Ovary (tissue), 9 donors: ENCODE data around the gene GPHN. TPM values are rescaled to one million over a fixed set of nuclear protein-coding genes. Genes with fewer than 3 reads are reported as not detected.
"Not testable (repeated sequence)": the region's sequence is repeated elsewhere in the genome, so short reads cannot be mapped to it uniquely, and the experiment has no call there.

Experiments
- DNase-seq, 5 donors: peaks; one replicate each; pipeline ENCODE4 v3.0.0-alpha.2; 2019 to 2020
- H3K27ac ChIP-seq, 2 donors: fragments of 200-600 bp; one replicate each; pipeline versions ENCODE4 v1.5.1 to v1.8.0; 2019 to 2022
- H3K27me3 ChIP-seq: fragments of 200-600 bp; one replicate; pipeline ENCODE4 v1.8.0; 2022
- H3K36me3 ChIP-seq: fragments of 200-600 bp; sonication (generic); one replicate; pipeline ENCODE4 v1.5.1; 2019
- H3K4me1 ChIP-seq: one replicate; pipeline ENCODE4 v1.8.1; 2013; ENCODE audit warnings: mild to moderate bottlenecking, moderate library complexity; ENCODE audit not compliant: insufficient read depth
- H3K4me3 ChIP-seq: fragments of 200-600 bp; sonication (generic); one replicate; pipeline ENCODE4 v1.5.1; 2017
- H3K9me3 ChIP-seq, 2 donors: fragments of 200-600 bp in 1 of 2; sonication (generic) in 1 of 2; one replicate each; pipeline versions ENCODE4 v1.5.1 to v1.8.1; 2013 to 2019; ENCODE audit warnings: mild to moderate bottlenecking in 1 of 2, moderate library complexity in 1 of 2
- EP300 ChIP-seq: sonication (generic); formaldehyde crosslinking; IDR thresholded peaks from one replicate; pipeline ENCODE4 v1.6.1; 2017; ENCODE audit warnings: antibody characterized with exemption
- POLR2A ChIP-seq: fragments of 450-650 bp; IDR thresholded peaks from one replicate; pipeline ENCODE4 v1.6.1; 2017; ENCODE audit warnings: antibody characterized with exemption, mild to moderate bottlenecking, moderate library complexity
- WGBS, 3 donors: extraction: QIAGEN DNeasy Blood & Tissue Kit in 1 of 3; methylation state at CpG; one replicate each; pipeline versions ENCODE4 v1.1.5 to v1.1.7; 2013 to 2017; 5-methylcytosine and 5-hydroxymethylcytosine counted together
- intact Hi-C, 4 donors: fragments of 100-400 bp; cut with DNase I; formaldehyde crosslinking; loops; one replicate each; pipeline versions ENCODE4 v1.11.0 to v1.15.1; 2022 to 2023
- polyA plus RNA-seq, 2 donors: library from polyadenylated mRNA; stranded (reverse); fragments of 200-250 nt in 1 of 2; fragments of 350-450 nt in 1 of 2; fragmentation: Illumina TruSeq in 1 of 2; extraction: RNeasy Lipid Tissue Mini Kit (QIAGEN cat#74804) in 1 of 2; gene quantifications; one replicate each; pipeline ENCODE4 v1.2.3, GENCODE V29; 2013 to 2014
- total RNA-seq, 7 donors: library from RNA; depleted of rRNA in 2 of 7; stranded (reverse); fragments of >200 nt in 2 of 7; fragmentation: NEBNext Ultra II Directional in 3 of 7; extraction: Animal tissue kit (Norgen Biotek cat#: 25700) in 3 of 7; gene quantifications; one replicate each; pipeline versions ENCODE4 v1.1.0 to v1.2.4, GENCODE V29; 2016 to 2023
- TF ChIP-seq, protein P1 (sequence below), 3 donors: fragments of 450-650 bp in 2 of 3; fragments of 200-600 bp in 1 of 3; IDR thresholded peaks; one replicate each; pipeline versions ENCODE4 v1.5.1 to v1.8.0; 2016 to 2022; ENCODE audit warnings: antibody characterized with exemption in 3 of 3, mild to moderate bottlenecking in 1 of 3
- donor health status: DM: no; HTN: no; CAD: no; lungs with moderate emphysema.
- donor health status: DM: no; HTN: no; CAD: no.
- donor health status: Bipolar disorder and iron deficiency.
- donor health status: DM: yes; HTN: yes; CAD: no.
- donor health status: DM: no; HTN: no; CAD: no.
- donor health status: DM: yes; HTN: yes; CAD: no.

Gene GPHN
- total and polyA plus RNA-seq, 9 donors, result 8.3 to 44.9 (median 20.3) TPM

GRCh38 chr14:66717561-66718140 is 209.7 kb downstream of the GPHN start:
- H3K9me3 ChIP-seq, result no peaks in the 10 kb centered on the region
- TF ChIP-seq EP300, result no peak
- TF ChIP-seq POLR2A, result no peak
- TF ChIP-seq, protein P1, sequence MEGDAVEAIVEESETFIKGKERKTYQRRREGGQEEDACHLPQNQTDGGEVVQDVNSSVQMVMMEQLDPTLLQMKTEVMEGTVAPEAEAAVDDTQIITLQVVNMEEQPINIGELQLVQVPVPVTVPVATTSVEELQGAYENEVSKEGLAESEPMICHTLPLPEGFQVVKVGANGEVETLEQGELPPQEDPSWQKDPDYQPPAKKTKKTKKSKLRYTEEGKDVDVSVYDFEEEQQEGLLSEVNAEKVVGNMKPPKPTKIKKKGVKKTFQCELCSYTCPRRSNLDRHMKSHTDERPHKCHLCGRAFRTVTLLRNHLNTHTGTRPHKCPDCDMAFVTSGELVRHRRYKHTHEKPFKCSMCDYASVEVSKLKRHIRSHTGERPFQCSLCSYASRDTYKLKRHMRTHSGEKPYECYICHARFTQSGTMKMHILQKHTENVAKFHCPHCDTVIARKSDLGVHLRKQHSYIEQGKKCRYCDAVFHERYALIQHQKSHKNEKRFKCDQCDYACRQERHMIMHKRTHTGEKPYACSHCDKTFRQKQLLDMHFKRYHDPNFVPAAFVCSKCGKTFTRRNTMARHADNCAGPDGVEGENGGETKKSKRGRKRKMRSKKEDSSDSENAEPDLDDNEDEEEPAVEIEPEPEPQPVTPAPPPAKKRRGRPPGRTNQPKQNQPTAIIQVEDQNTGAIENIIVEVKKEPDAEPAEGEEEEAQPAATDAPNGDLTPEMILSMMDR (IDR thresholded peaks at IDR 0.05), result no peak
- intact Hi-C loops, result no loop called here
- no peaks in the 10 kb centered on the region for H3K27me3 ChIP-seq
- no peaks in the 10 kb centered on the region for H3K36me3 ChIP-seq
- DNase-seq, result no peak
- no peaks in the 10 kb centered on the region for H3K4me1 ChIP-seq
- WGBS, 3 donors, result 94 to 96% (median 95%) methylated on average over 7 of the region's 7 CpGs
- no peak overlapping the region for H3K27ac ChIP-seq
- H3K4me3 ChIP-seq, result no peak overlapping the region

DNA sequence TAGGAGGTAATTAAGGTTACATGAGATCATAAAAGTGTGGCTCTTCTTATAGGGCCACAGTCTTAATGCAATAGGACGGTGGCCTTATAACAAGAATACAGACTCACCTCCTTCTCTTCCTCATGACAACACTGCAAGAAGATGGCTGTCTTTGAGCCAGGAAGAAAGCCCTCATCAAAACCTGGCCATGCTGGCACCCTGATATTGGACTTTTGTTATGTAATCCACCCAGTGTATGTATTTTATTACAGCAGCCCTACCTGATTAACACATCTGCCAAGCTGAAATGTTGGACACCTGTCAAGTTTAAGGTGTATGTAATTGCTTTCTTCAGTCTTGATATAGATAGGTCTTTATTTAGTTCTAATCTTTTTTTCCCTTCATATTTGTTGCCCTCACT is 217.0 kb downstream of the GPHN start:
- Histone ChIP-seq H3K36me3 (no peaks in the 10 kb centered on the region), H3K27me3 (no peaks in the 10 kb centered on the region), H3K27ac (no peak overlapping the region), H3K4me1 (no peaks in the 10 kb centered on the region), H3K4me3 (no peak overlapping the region), H3K9me3 (no peaks in the 10 kb centered on the region)
- no peak for DNase-seq
- 98 to 100% (median 100%) methylated on average over 1 of the region's 1 CpG for WGBS, 3 donors
- intact Hi-C loops, result no loop called here
- TF ChIP-seq, protein P1 (IDR thresholded peaks at IDR 0.05), result no peak
- TF ChIP-seq POLR2A (no peak), EP300 (no peak)

DNA sequence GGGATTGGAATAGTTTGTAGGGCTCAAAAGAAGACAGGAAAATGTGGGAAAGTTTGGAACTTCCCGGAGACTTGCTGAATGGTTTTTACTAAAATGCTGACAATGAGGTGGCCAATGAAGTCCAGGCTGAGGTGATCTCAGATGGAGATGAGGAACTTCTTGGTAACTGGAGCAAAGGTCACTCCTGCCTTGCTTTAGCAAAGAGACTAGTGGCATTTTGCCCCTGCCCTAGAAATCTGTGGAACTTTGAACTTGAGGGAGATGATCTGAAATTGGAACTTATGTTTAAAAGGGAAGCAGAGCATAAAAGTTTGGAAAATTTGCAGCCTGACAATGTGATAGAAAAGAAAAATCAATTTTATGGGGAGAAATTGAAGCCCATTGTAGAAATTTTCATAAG is 223.4 kb downstream of the GPHN start:
- H3K9me3 ChIP-seq, H3K36me3 ChIP-seq, intact Hi-C loops, DNase-seq, H3K27me3 ChIP-seq, H3K4me1 ChIP-seq, H3K27ac ChIP-seq, H3K4me3 ChIP-seq: not testable (repeated sequence)
- WGBS, 3 donors, result 38 to 100% (median 95%) methylated on average over 1 of the region's 1 CpG

GRCh38 chr14:66735853-66736252 is 227.9 kb downstream of the GPHN start:
- Histone ChIP-seq H3K36me3 (no peaks in the 10 kb centered on the region), H3K4me1 (no peaks in the 10 kb centered on the region), H3K27me3 (no peaks in the 10 kb centered on the region), H3K27ac (no peak overlapping the region), H3K9me3 (no peaks in the 10 kb centered on the region), H3K4me3 (no peak overlapping the region)
- no peak for DNase-seq
- intact Hi-C loops, result no loop called here
- TF ChIP-seq EP300 (no peak), POLR2A (no peak)
- TF ChIP-seq, protein P1 (IDR thresholded peaks at IDR 0.05), result no peak

DNA sequence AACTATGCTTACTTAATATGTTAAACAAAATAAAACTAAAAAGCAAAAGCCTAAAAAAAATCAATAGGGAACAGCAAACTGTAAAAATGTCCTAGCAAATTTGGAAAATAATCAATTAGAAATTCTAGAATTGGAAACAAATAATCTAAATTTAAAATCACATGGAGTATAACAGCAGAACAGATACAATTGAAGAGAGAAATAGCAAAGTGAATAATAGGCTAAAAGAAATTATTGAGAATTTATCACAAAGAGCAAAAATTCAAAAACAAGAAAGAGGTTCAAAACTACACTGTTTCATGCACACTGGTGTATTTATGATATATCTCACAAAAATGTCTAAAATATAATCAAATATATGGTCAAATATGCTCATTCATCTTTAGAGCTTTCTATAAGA is 231.9 kb downstream of the GPHN start:
- Histone ChIP-seq H3K4me1 (no peaks in the 10 kb centered on the region), H3K4me3 (no peak overlapping the region), H3K27me3 (no peaks in the 10 kb centered on the region), H3K9me3 (no peaks in the 10 kb centered on the region), H3K27ac (no peak overlapping the region), H3K36me3 (no peaks in the 10 kb centered on the region)
- TF ChIP-seq, protein P1 (IDR thresholded peaks at IDR 0.05), result no peak
- no peak for TF ChIP-seq EP300
- TF ChIP-seq POLR2A, result no peak
- DNase-seq, result no peak
- intact Hi-C loops, result no loop called here
